Heart left ventricle (tissue), 11 donors: Measurements from ENCODE around the gene SOX8. TPM values are rescaled to one million over a fixed set of nuclear protein-coding genes. Genes with fewer than 3 reads are reported as not detected.

Source experiments
- polyA plus RNA-seq, 2 donors: library from polyadenylated mRNA; stranded (reverse); fragments of 200-250 nt; gene quantifications; one replicate each; pipeline ENCODE4 v1.2.3, GENCODE V29; 2013
- total RNA-seq, 9 donors: library from RNA; depleted of rRNA in 2 of 9; stranded (reverse); fragments of >200 nt in 2 of 9; fragmentation: NEBNext Ultra II Directional in 3 of 9; extraction: Animal tissue kit (Norgen Biotek cat#: 25700) in 3 of 9; gene quantifications; one replicate each; pipeline versions ENCODE4 v1.1.0 to v1.2.4, GENCODE V29; 2016 to 2023
- donor health status: ischemic (EF 13 %, LVEDD 7.1; RV severe dilation, severe dysfunction).
- donor health status: healthy with polysubstance abuse.
- donor health status: DM: no; HTN: yes; CAD: no.
- donor health status: DM: no; HTN: no; CAD: no.
- donor health status: ischemic (EF 25% LVEDD 5.7; RV mildly dilated, moderate dysfunction).
- donor health status: healthy.
- donor health status: DM: yes; HTN: yes; CAD: no.
- donor health status: PGD.
- donor health status: nonischemic (EF 23%, LVEDD 6.1; RV moderate dilation, normal function).

The SOX8 gene
- total and polyA plus RNA-seq, 11 donors: 0.44 to 1.3 (median 0.77) TPM

Other genes starting within 250 kb of the SOX8 start
- gene CIAO3, start 240.8 kb upstream of the SOX8 start, total RNA-seq: 10 to 100 TPM; 21.4 to 33.1 (median 26.8) TPM
- 10 to 100 TPM; 36.0 to 41.5 TPM for gene CIAO3, start 240.8 kb upstream of the SOX8 start, polyA plus RNA-seq
- 10 to 100 TPM in 1 of 9 donors, under 1 TPM in 2, not detected in 6; 0.48 to 82.2 (median 0.50) TPM for gene MSLN, start 221.0 kb upstream of the SOX8 start, total RNA-seq
- gene MSLN, start 221.0 kb upstream of the SOX8 start, polyA plus RNA-seq: not detected
- 10 to 100 TPM in 4 of 9 donors, 1 to 10 TPM in 5; 7.1 to 19.4 (median 9.9) TPM for gene RPUSD1, start 193.4 kb upstream of the SOX8 start, total RNA-seq
- 10 to 100 TPM; 12.5 to 25.7 TPM for gene RPUSD1, start 193.4 kb upstream of the SOX8 start, polyA plus RNA-seq
- gene CHTF18, start 193.2 kb upstream of the SOX8 start, total RNA-seq: 10 to 100 TPM in 2 of 9 donors, 1 to 10 TPM in 6, under 1 TPM in 1; 0.83 to 15.0 (median 4.0) TPM
- 1 to 10 TPM; 2.6 to 3.9 TPM for gene CHTF18, start 193.2 kb upstream of the SOX8 start, polyA plus RNA-seq
- gene GNG13, start 181.0 kb upstream of the SOX8 start, total RNA-seq: not detected
- not detected for gene GNG13, start 181.0 kb upstream of the SOX8 start, polyA plus RNA-seq
- gene LMF1, start 10.8 kb upstream of the SOX8 start, total RNA-seq: 10 to 100 TPM in 3 of 9 donors, 1 to 10 TPM in 6; 4.3 to 19.2 (median 7.4) TPM
- gene LMF1, start 10.8 kb upstream of the SOX8 start, polyA plus RNA-seq: 1 to 10 TPM; 5.3 to 6.1 TPM
- 10 to 100 TPM in 3 of 9 donors, 1 to 10 TPM in 5, under 1 TPM in 1; 0.39 to 20.1 (median 6.5) TPM for gene SSTR5, start 91.0 kb downstream of the SOX8 start, total RNA-seq
- 1 to 10 TPM in 1 of 2 donors, under 1 TPM in 1; 0.22 to 1.3 TPM for gene SSTR5, start 91.0 kb downstream of the SOX8 start, polyA plus RNA-seq
- not detected for gene C1QTNF8, start 114.5 kb downstream of the SOX8 start, total RNA-seq
- not detected for gene C1QTNF8, start 114.5 kb downstream of the SOX8 start, polyA plus RNA-seq
- gene CACNA1H, start 171.3 kb downstream of the SOX8 start, total RNA-seq: 10 to 100 TPM in 2 of 9 donors, 1 to 10 TPM in 7; 1.6 to 14.6 (median 2.6) TPM
- 1 to 10 TPM; 5.3 to 6.2 TPM for gene CACNA1H, start 171.3 kb downstream of the SOX8 start, polyA plus RNA-seq
- gene TPSG1, start 243.5 kb downstream of the SOX8 start, total RNA-seq: not detected
- not detected for gene TPSG1, start 243.5 kb downstream of the SOX8 start, polyA plus RNA-seq
- 10 to 100 TPM in 1 of 9 donors, 1 to 10 TPM in 7, not detected in 1; 2.1 to 18.1 (median 2.3) TPM for gene TPSB2, start 248.4 kb downstream of the SOX8 start, total RNA-seq
- gene TPSB2, start 248.4 kb downstream of the SOX8 start, polyA plus RNA-seq: 1 to 10 TPM; 2.0 to 4.3 TPM